ENCODE results near the gene STOM. TPM values are rescaled to one million over a fixed set of nuclear protein-coding genes. Genes with fewer than 3 reads are reported as not detected.

STOM gene
- total and polyA plus RNA-seq, 8 donors, result 35.3 to 238 (median 131) TPM

- DNase-seq, result no peak
- intact Hi-C loops (cut with DNase I; ENCODE audit: low total_unique reads), result no loop called here
- no peak overlapping the region for H3K27ac ChIP-seq
- H3K36me3 ChIP-seq, result no peaks in the 10 kb centered on the region
- no peak overlapping the region for H3K4me3 ChIP-seq
- H3K4me1 ChIP-seq, result peaks cover 0 to 2% (median 0%) of the 10 kb centered on the region in 4 donors
- H3K27me3 ChIP-seq, result no peaks in the 10 kb centered on the region
- WGBS, 5 donors, result 83 to 91% (median 83%) methylated on average over 4 of the region's 4 CpGs
- no peaks in the 10 kb centered on the region for H3K9me3 ChIP-seq
- TF ChIP-seq CTCF (IDR thresholded peaks at IDR 0.05) (no peak), EP300 (IDR thresholded peaks at IDR 0.05) (no peak), POLR2A (IDR thresholded peaks at IDR 0.05) (no peak)
These were observed 18.3 kb upstream of the STOM start for GRCh38 chr9:121388140-121388905.

GRCh38 chr9:121386442-121387175 lies 16.6 kb upstream of the STOM start:
- Histone ChIP-seq H3K27ac (no peak overlapping the region), H3K4me3 (no peak overlapping the region), H3K36me3 (no peaks in the 10 kb centered on the region), H3K27me3 (no peaks in the 10 kb centered on the region), H3K4me1 (no peaks in the 10 kb centered on the region), H3K9me3 (no peaks in the 10 kb centered on the region)
- WGBS, 5 donors, result 59 to 79% (median 64%) methylated on average over 2 of the region's 2 CpGs
- TF ChIP-seq POLR2A (IDR thresholded peaks at IDR 0.05) (no peak), EP300 (IDR thresholded peaks at IDR 0.05) (no peak), POLR2AphosphoS5 (IDR thresholded peaks at IDR 0.05) (no peak), CTCF (IDR thresholded peaks at IDR 0.05) (no peak)
- intact Hi-C loops (cut with DNase I; ENCODE audit: low total_unique reads), result no loop called here
- no peak for DNase-seq

GRCh38 chr9:121383715-121384114 lies 13.7 kb upstream of the STOM start:
- Histone ChIP-seq H3K27ac (no peak overlapping the region), H3K9me3 (no peaks in the 10 kb centered on the region), H3K36me3 (no peaks in the 10 kb centered on the region), H3K27me3 (no peaks in the 10 kb centered on the region), H3K4me1 (no peaks in the 10 kb centered on the region), H3K4me3 (no peak overlapping the region)
- 70 to 77% (median 76%) methylated on average over 6 of the region's 6 CpGs for WGBS, 5 donors
- DNase-seq, result no peak
- TF ChIP-seq POLR2AphosphoS5 (IDR thresholded peaks at IDR 0.05), result no peak
- no peak for TF ChIP-seq CTCF (IDR thresholded peaks at IDR 0.05)
- no peak for TF ChIP-seq EP300 (IDR thresholded peaks at IDR 0.05)
- TF ChIP-seq POLR2A (IDR thresholded peaks at IDR 0.05), result no peak
- intact Hi-C loops (cut with DNase I; ENCODE audit: low total_unique reads), result no loop called here

GRCh38 chr9:121380846-121381245 lies 10.8 kb upstream of the STOM start:
- Histone ChIP-seq H3K4me3 (no peak overlapping the region), H3K9me3 (no peaks in the 10 kb centered on the region), H3K27me3 (no peaks in the 10 kb centered on the region), H3K4me1 (peaks cover 0 to 4% (median 2%) of the 10 kb centered on the region in 4 donors), H3K36me3 (no peaks in the 10 kb centered on the region), H3K27ac (no peak overlapping the region)
- intact Hi-C loops (cut with DNase I; ENCODE audit: low total_unique reads), result no loop called here
- no peak for DNase-seq
- TF ChIP-seq POLR2AphosphoS5 (IDR thresholded peaks at IDR 0.05) (no peak), POLR2A (IDR thresholded peaks at IDR 0.05) (no peak), CTCF (IDR thresholded peaks at IDR 0.05) (no peak), EP300 (IDR thresholded peaks at IDR 0.05) (no peak)

Measured in stomach (tissue), 9 donors.